Measurements from ENCODE around the gene EHMT1.

EHMT1 gene

GRCh38 chr9:137784641-137785513, 166.1 kb downstream of the EHMT1 start:
- DNase-seq (ENCODE audit: low spot score) = no peak

GRCh38 chr9:137785704-137786161, 166.9 kb downstream of the EHMT1 start:
- no peak for DNase-seq (ENCODE audit: low spot score)

GRCh38 chr9:137786511-137786920, 167.7 kb downstream of the EHMT1 start:
- DNase-seq (ENCODE audit: low spot score) = no peak

GRCh38 chr9:137787381-137787780, 168.6 kb downstream of the EHMT1 start:
- no peak for DNase-seq (ENCODE audit: low spot score)

GRCh38 chr9:137787786-137788505, 169.1 kb downstream of the EHMT1 start:
- no peak for DNase-seq (ENCODE audit: low spot score)

- no peak for DNase-seq (ENCODE audit: low spot score)
These were observed 169.9 kb downstream of the EHMT1 start for GRCh38 chr9:137788561-137789294.

- DNase-seq (ENCODE audit: low spot score) = no peak
These were observed 170.6 kb downstream of the EHMT1 start for GRCh38 chr9:137789295-137789895.

GRCh38 chr9:137791947-137792346, 173.1 kb downstream of the EHMT1 start:
- DNase-seq (ENCODE audit: low spot score) = no peak

GRCh38 chr9:137793196-137793841, 174.5 kb downstream of the EHMT1 start:
- DNase-seq (ENCODE audit: low spot score) = no peak

- DNase-seq (ENCODE audit: low spot score) = no peak
These were observed 176.4 kb downstream of the EHMT1 start for GRCh38 chr9:137795156-137795666.

- DNase-seq (ENCODE audit: low spot score) = no peak
These were observed 178.7 kb downstream of the EHMT1 start for GRCh38 chr9:137797206-137798120.

GRCh38 chr9:137798142-137798541, 179.3 kb downstream of the EHMT1 start:
- no peak for DNase-seq (ENCODE audit: low spot score)

- no peak for DNase-seq (ENCODE audit: low spot score)
These were observed 180.3 kb downstream of the EHMT1 start for GRCh38 chr9:137798901-137799629.

- DNase-seq (ENCODE audit: low spot score) = no peak
These were observed 180.8 kb downstream of the EHMT1 start for GRCh38 chr9:137799630-137799983.

- DNase-seq (ENCODE audit: low spot score) = no peak
These were observed 181.6 kb downstream of the EHMT1 start for GRCh38 chr9:137800196-137801022.

GRCh38 chr9:137801023-137801319, 182.2 kb downstream of the EHMT1 start:
- DNase-seq (ENCODE audit: low spot score) = no peak

GRCh38 chr9:137802021-137802420, 183.2 kb downstream of the EHMT1 start:
- no peak for DNase-seq (ENCODE audit: low spot score)

- no peak for DNase-seq (ENCODE audit: low spot score)
These were observed 183.9 kb downstream of the EHMT1 start for GRCh38 chr9:137802521-137803243.

Measured in SK-N-DZ (cell line).